ENCODE measurements around the gene WDR27.

Gene WDR27

GRCh38 chr6:169499848-169500247 lies 202.0 kb downstream of the WDR27 start:
- TF ChIP-seq TAF1 (IDR thresholded peaks at IDR 0.05; ENCODE audit: borderline replicate concordance, insufficient read depth, low read length) (no peak), SIN3A (IDR thresholded peaks at IDR 0.05; ENCODE audit: borderline replicate concordance, insufficient read depth, low read length) (no peak)

GRCh38 chr6:169498916-169499513 lies 202.8 kb downstream of the WDR27 start:
- TF ChIP-seq TAF1 (IDR thresholded peaks at IDR 0.05; ENCODE audit: borderline replicate concordance, insufficient read depth, low read length) (no peak), POLR2AphosphoS5 (IDR thresholded peaks at IDR 0.05; ENCODE audit: low read depth, low read length) (no peak), REST (IDR thresholded peaks at IDR 0.05; ENCODE audit: insufficient read depth in 1 of 2, low read depth in 2 of 2, low read length in 2 of 2) (no peak), SIN3A (IDR thresholded peaks at IDR 0.05; ENCODE audit: borderline replicate concordance, insufficient read depth, low read length) (no peak), FOXP2 (optimal IDR thresholded peaks at IDR 0.05; ENCODE audit: borderline replicate concordance, extremely low read depth, extremely low read length, insufficient read depth) (no peak)

GRCh38 chr6:169495601-169496000 lies 206.2 kb downstream of the WDR27 start:
- no peak for TF ChIP-seq POLR2AphosphoS5 (IDR thresholded peaks at IDR 0.05; ENCODE audit: low read depth, low read length)
- TF ChIP-seq REST (IDR thresholded peaks at IDR 0.05; ENCODE audit: insufficient read depth in 1 of 2, low read depth in 2 of 2, low read length in 2 of 2): no peak
- no peak for TF ChIP-seq TAF1 (IDR thresholded peaks at IDR 0.05; ENCODE audit: borderline replicate concordance, insufficient read depth, low read length)
- TF ChIP-seq FOXP2 (optimal IDR thresholded peaks at IDR 0.05; ENCODE audit: borderline replicate concordance, extremely low read depth, extremely low read length, insufficient read depth): no peak
- TF ChIP-seq SIN3A (IDR thresholded peaks at IDR 0.05; ENCODE audit: borderline replicate concordance, insufficient read depth, low read length): no peak

GRCh38 chr6:169494038-169494437 lies 207.8 kb downstream of the WDR27 start:
- TF ChIP-seq REST (IDR thresholded peaks at IDR 0.05; ENCODE audit: insufficient read depth in 1 of 2, low read depth in 2 of 2, low read length in 2 of 2) (no peak), TAF1 (IDR thresholded peaks at IDR 0.05; ENCODE audit: borderline replicate concordance, insufficient read depth, low read length) (no peak), SIN3A (IDR thresholded peaks at IDR 0.05; ENCODE audit: borderline replicate concordance, insufficient read depth, low read length) (no peak), POLR2AphosphoS5 (IDR thresholded peaks at IDR 0.05; ENCODE audit: low read depth, low read length) (no peak), FOXP2 (optimal IDR thresholded peaks at IDR 0.05; ENCODE audit: borderline replicate concordance, extremely low read depth, extremely low read length, insufficient read depth) (no peak)

GRCh38 chr6:169491482-169491881 lies 210.3 kb downstream of the WDR27 start:
- no peak for TF ChIP-seq TAF1 (IDR thresholded peaks at IDR 0.05; ENCODE audit: borderline replicate concordance, insufficient read depth, low read length)
- TF ChIP-seq FOXP2 (optimal IDR thresholded peaks at IDR 0.05; ENCODE audit: borderline replicate concordance, extremely low read depth, extremely low read length, insufficient read depth): no peak
- no peak for TF ChIP-seq POLR2AphosphoS5 (IDR thresholded peaks at IDR 0.05; ENCODE audit: low read depth, low read length)

GRCh38 chr6:169490830-169491229 lies 211.0 kb downstream of the WDR27 start:
- TF ChIP-seq FOXP2 (optimal IDR thresholded peaks at IDR 0.05; ENCODE audit: borderline replicate concordance, extremely low read depth, extremely low read length, insufficient read depth): no peak
- no peak for TF ChIP-seq TAF1 (IDR thresholded peaks at IDR 0.05; ENCODE audit: borderline replicate concordance, insufficient read depth, low read length)
- TF ChIP-seq SIN3A (IDR thresholded peaks at IDR 0.05; ENCODE audit: borderline replicate concordance, insufficient read depth, low read length): no peak
- no peak for TF ChIP-seq POLR2AphosphoS5 (IDR thresholded peaks at IDR 0.05; ENCODE audit: low read depth, low read length)
- no peak for TF ChIP-seq REST (IDR thresholded peaks at IDR 0.05; ENCODE audit: insufficient read depth in 1 of 2, low read depth in 2 of 2, low read length in 2 of 2)
